ENCODE data around the gene ITM2B. TPM values are rescaled to one million over a fixed set of nuclear protein-coding genes. Genes with fewer than 3 reads are reported as not detected.

ITM2B gene
- total and polyA plus RNA-seq, 10 of the 15 experiments (the other 5 are each of a cell fraction or from before 2014, with no cell fraction given), result 2.5 to 18.1 (median 4.9) TPM

DNA sequence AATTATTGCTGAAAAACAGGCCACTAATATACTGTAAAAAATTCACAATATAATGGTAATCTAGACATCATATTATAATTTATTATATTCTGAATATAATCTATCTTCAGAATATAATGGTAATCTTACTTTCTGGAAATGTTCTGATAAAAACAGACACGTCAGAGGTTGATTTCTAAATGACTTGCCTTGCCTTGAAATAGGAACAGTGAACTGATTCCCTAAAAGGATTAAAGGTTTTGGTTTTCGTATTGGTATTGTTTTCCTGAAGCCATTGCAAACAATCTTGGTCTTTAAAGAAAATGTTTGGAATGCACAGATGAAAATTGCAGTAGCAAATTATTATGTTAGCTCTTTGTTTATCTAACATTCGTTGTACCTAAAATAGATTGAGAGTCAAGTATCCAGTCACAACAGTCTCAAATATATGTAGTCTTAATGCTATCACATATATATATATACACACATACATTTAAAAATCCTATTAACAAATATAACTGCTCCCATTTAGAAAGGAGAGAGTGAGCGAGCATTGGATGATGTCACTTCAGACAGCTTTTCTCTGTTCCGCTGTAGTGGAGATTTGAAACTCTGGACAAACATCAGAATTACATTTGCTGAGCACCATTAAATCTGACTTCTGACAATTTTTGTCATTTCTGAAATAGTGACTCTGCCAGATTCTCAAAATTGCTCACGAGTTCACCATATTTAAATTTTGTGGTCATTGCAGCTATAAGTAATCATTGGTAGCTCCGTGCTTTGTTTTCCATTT is 1.7 kb downstream of the ITM2B start (continued):
- TF ChIP-seq, protein P1, sequence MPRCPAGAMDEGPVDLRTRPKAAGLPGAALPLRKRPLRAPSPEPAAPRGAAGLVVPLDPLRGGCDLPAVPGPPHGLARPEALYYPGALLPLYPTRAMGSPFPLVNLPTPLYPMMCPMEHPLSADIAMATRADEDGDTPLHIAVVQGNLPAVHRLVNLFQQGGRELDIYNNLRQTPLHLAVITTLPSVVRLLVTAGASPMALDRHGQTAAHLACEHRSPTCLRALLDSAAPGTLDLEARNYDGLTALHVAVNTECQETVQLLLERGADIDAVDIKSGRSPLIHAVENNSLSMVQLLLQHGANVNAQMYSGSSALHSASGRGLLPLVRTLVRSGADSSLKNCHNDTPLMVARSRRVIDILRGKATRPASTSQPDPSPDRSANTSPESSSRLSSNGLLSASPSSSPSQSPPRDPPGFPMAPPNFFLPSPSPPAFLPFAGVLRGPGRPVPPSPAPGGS (IDR thresholded peaks at IDR 0.05; ENCODE audit: borderline replicate concordance, insufficient read depth, low read depth, low read length, poor library complexity, severe bottlenecking), result peak; percentile 37
- TF ChIP-seq RUNX3 (IDR thresholded peaks at IDR 0.05; ENCODE audit: low read length) (peak; percentile 98), ZNF384 (IDR thresholded peaks at IDR 0.05; ENCODE audit: borderline replicate concordance, low read depth, low read length) (no peak), EED (IDR thresholded peaks at IDR 0.05; ENCODE audit: low read depth) (0 out of 2 replicates have a peak, but pooled peaks have one; percentile 33), MYC (IDR thresholded peaks at IDR 0.05; ENCODE audit: insufficient read depth, insufficient read length, insufficient replicate concordance, low read length, severe bottlenecking) (no peak), NR2C1 (IDR thresholded peaks at IDR 0.05) (no peak), BMI1 (IDR thresholded peaks at IDR 0.05; ENCODE audit: borderline replicate concordance) (peak; percentile 65), ETV6 (conservative IDR thresholded peaks at IDR 0.05 in 1 of 2, IDR thresholded peaks at IDR 0.05 in 1 of 2; ENCODE audit: borderline replicate concordance in 1 of 2, low read depth in 1 of 2) (no peak), EP300 (IDR thresholded peaks at IDR 0.05; ENCODE audit: borderline replicate concordance in 1 of 2, control insufficient read depth in 1 of 2, low read depth in 2 of 2, low read length in 2 of 2) (no peak), ZNF622 (IDR thresholded peaks at IDR 0.05) (no peak), STAT1 (conservative IDR thresholded peaks at IDR 0.05) (no peak), FOXK2 (IDR thresholded peaks at IDR 0.05) (no peak), IRF4 (IDR thresholded peaks at IDR 0.05; ENCODE audit: low read depth, low read length) (peak; percentile 87; the same call in 1 of the 2 replicates), SUPT20H (IDR thresholded peaks at IDR 0.05; ENCODE audit: borderline replicate concordance, control insufficient read depth, low read depth, low read length) (no peak), TBL1XR1 (IDR thresholded peaks at IDR 0.05; ENCODE audit: low read depth, low read length) (peak; percentile 71), KLF5 (IDR thresholded peaks at IDR 0.05; ENCODE audit: partially characterized antibody) (no peak), PAX8 (IDR thresholded peaks at IDR 0.05) (no peak), MTA3 (IDR thresholded peaks at IDR 0.05; ENCODE audit: borderline replicate concordance, low read length) (peak; percentile 78; the same call in 1 of the 2 replicates)
- TF ChIP-seq, protein P2, sequence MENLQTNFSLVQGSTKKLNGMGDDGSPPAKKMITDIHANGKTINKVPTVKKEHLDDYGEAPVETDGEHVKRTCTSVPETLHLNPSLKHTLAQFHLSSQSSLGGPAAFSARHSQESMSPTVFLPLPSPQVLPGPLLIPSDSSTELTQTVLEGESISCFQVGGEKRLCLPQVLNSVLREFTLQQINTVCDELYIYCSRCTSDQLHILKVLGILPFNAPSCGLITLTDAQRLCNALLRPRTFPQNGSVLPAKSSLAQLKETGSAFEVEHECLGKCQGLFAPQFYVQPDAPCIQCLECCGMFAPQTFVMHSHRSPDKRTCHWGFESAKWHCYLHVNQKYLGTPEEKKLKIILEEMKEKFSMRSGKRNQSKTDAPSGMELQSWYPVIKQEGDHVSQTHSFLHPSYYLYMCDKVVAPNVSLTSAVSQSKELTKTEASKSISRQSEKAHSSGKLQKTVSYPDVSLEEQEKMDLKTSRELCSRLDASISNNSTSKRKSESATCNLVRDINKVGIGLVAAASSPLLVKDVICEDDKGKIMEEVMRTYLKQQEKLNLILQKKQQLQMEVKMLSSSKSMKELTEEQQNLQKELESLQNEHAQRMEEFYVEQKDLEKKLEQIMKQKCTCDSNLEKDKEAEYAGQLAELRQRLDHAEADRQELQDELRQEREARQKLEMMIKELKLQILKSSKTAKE (IDR thresholded peaks at IDR 0.05; ENCODE audit: low read depth, poor library complexity, severe bottlenecking), result no peak
- TF ChIP-seq, protein P3, sequence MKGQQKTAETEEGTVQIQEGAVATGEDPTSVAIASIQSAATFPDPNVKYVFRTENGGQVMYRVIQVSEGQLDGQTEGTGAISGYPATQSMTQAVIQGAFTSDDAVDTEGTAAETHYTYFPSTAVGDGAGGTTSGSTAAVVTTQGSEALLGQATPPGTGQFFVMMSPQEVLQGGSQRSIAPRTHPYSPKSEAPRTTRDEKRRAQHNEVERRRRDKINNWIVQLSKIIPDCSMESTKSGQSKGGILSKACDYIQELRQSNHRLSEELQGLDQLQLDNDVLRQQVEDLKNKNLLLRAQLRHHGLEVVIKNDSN (IDR thresholded peaks at IDR 0.05; ENCODE audit: borderline replicate concordance, extremely low read length, insufficient read depth, low read depth, low read length), result no peak
- TF ChIP-seq, protein P4, sequence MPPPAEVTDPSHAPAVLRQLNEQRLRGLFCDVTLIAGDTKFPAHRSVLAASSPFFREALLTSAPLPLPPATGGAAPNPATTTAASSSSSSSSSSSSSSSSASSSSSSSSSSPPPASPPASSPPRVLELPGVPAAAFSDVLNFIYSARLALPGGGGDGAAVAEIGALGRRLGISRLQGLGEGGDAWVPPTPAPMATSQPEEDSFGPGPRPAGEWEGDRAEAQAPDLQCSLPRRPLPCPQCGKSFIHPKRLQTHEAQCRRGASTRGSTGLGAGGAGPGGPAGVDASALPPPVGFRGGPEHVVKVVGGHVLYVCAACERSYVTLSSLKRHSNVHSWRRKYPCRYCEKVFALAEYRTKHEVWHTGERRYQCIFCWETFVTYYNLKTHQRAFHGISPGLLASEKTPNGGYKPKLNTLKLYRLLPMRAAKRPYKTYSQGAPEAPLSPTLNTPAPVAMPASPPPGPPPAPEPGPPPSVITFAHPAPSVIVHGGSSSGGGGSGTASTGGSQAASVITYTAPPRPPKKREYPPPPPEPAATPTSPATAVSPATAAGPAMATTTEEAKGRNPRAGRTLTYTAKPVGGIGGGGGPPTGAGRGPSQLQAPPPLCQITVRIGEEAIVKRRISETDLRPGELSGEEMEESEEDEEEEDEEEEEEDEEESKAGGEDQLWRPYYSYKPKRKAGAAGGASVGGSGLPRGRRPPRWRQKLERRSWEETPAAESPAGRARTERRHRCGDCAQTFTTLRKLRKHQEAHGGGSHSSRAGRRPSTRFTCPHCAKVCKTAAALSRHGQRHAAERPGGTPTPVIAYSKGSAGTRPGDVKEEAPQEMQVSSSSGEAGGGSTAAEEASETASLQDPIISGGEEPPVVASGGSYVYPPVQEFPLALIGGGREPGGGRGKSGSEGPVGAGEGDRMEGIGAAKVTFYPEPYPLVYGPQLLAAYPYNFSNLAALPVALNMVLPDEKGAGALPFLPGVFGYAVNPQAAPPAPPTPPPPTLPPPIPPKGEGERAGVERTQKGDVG (CRISPR knock-in tag; IDR thresholded peaks at IDR 0.05), result no peak

All from GM12878 (cell line).